Measurements from ENCODE around the gene CHMP5.

The CHMP5 gene

DNA sequence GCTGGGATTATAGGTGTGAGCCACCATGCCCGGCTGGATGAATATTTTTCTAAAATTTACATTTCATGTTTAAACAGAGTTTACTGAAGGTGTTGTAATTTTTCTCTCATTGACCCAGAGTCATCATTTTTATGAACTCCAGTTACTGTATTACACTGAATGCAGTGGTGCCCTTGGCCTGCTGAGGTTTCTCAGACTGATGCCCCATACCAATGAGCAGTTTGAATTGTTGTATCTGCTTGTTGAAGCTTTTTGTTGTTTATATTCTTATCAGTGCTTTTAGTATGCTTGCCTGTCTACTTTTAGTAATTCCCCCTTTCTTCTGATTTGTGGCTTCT, 55.4 kb downstream of the CHMP5 start:
- DNase-seq: no peak

DNA sequence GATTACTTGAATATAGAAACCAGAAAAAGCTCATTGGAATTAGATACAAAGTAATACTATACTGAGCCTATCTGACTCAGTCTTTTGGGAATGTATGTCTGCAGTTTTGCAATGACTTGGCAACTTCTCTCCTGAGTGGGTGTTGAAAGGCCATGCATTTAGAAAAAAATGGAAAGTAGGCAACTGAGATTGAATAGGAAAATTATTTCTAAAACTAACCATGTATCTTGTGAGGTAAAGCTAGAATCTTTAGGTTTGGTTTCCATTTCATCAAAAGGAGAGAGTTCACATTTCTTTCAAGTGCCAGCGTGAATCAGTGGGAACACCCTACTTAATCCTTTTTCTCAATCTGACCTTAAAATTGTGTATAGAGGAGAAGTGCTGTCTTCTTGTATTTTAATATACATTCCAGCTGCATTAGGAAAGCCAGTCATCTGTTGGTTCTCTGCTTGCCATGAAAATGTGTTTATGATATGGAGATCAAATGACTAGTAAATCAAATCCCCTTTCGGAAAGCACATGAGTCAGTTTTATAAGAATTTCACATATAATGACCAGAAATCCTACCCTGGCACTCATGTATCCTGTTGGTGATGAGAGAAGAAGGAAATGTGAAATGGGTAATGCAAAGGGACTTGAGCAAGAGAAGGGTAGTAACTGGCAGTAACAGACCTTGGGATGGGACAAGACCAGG, 55.9 kb downstream of the CHMP5 start:
- no peak for DNase-seq

DNA sequence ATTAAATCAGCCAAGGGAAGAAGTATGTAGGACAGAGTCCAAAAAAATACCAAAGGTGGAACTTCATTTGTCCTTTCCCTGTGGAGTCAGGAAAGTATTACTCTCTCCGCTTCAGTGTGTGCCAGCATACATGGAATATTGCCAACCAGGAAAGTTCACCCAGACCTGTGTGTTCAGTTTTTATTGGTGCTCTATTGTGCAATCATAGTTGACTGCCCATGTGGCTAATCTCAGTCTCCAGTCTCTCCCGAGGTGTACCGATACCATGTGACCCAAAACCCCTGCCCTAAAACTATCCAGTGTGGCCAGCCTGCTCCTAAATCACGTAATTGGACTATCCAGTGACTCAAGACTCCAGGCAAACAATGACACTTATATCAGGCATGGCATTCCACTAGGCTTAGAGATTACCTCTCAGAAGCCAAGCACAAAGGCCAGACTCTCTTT, 64.3 kb downstream of the CHMP5 start:
- no peak for DNase-seq

DNA sequence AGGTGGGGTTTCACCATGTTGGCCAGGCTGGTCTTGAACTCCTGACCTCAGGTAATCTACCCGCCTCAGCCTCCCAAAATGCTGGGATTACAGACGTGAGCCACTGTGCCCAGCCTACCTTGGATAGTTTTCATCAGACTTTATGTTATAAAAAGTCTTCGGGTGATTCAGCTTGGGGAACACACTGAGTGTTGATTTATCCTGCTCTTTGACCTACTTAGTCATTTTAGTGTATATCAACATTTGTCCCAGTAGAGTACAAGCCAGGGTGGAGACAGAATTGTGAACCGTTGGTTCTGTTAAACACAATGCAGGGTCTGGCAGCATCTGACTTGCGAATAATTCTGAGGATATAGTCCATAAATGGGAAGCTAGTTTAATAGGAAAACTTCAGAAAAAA, 65.1 kb downstream of the CHMP5 start:
- no peak for DNase-seq

DNA sequence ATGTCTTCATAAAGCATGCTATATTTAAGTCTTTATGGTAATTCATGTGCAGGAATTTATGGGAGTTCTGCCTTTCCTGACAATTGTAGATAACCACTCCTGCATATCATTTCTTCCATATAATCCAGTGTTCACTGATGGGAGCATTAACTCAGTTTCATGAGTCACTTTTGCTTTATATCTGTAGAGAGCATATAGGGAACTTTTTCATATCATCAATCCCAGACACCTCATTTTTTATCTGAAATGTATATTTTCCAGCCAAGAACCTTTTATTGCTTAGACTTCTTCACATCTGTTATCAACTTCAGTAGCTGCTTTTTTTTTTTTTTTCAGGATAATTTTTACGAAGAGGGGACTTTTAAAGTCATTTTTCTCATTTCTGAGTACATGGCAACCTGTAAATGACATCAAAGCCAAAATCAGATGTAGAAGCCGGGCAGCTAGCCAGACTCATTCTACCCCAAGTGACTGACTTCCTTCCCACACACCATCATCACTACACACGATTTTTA, 66.6 kb downstream of the CHMP5 start:
- DNase-seq: no peak
